ENCODE measurements around the gene ATL1.
"Not testable (repeated sequence)": the region's sequence is repeated elsewhere in the genome, so short reads cannot be mapped to it uniquely, and the experiment has no call there.

The ATL1 gene

DNA sequence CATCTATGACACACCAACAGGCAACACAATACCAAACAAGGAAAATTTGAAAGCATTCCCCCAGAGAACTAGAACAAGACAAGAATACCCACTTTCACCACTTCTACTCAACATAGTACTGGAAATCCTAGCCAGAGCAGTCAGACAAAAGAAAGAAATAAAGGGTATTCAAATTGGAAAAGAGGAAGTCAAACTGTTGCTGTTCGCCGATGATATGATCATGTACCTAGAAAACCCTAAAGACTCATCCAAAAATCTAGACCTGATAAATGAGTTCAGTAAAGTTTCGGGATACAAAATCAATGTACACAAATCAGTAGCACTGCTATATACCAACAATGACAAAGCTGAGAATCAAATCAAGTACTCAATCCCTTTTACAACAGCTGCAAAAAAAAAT, 8.1 kb upstream of the ATL1 start:
- H3K27me3 ChIP-seq: no peaks in the 10 kb centered on the region
- H3K4me1 ChIP-seq: no peaks in the 10 kb centered on the region
- no peaks in the 10 kb centered on the region for H3K9me3 ChIP-seq
- no peaks in the 10 kb centered on the region for H3K36me3 ChIP-seq
- no peak for DNase-seq
- no peak overlapping the region for H3K4me3 ChIP-seq (ENCODE audit: low read depth, low read length)
- TF ChIP-seq, protein P1, sequence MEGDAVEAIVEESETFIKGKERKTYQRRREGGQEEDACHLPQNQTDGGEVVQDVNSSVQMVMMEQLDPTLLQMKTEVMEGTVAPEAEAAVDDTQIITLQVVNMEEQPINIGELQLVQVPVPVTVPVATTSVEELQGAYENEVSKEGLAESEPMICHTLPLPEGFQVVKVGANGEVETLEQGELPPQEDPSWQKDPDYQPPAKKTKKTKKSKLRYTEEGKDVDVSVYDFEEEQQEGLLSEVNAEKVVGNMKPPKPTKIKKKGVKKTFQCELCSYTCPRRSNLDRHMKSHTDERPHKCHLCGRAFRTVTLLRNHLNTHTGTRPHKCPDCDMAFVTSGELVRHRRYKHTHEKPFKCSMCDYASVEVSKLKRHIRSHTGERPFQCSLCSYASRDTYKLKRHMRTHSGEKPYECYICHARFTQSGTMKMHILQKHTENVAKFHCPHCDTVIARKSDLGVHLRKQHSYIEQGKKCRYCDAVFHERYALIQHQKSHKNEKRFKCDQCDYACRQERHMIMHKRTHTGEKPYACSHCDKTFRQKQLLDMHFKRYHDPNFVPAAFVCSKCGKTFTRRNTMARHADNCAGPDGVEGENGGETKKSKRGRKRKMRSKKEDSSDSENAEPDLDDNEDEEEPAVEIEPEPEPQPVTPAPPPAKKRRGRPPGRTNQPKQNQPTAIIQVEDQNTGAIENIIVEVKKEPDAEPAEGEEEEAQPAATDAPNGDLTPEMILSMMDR (IDR thresholded peaks at IDR 0.05; ENCODE audit: low read depth, low read length): no peak

DNA sequence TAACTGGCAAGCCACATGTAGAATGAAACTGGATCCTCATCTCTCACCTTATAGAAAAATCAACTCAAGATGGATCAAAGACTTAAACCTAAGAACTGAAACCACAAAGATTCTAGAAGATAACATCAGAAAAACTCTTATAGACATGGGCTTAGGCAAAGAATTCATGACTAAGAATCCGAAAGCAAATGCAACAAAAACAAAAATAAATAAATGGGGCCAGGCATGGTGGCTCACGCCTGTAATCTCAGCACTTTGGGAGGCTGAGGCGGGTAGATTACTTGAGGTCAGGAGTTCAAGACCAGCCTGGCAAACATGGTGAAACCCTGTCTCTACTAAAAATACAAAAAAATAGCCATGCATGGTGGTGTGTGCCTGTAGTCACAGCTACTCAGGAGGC, 7.1 kb upstream of the ATL1 start:
- H3K4me1 ChIP-seq; DNase-seq; H3K27me3 ChIP-seq; H3K4me3 ChIP-seq (ENCODE audit: low read depth, low read length); H3K9me3 ChIP-seq; H3K36me3 ChIP-seq: not testable (repeated sequence)

DNA sequence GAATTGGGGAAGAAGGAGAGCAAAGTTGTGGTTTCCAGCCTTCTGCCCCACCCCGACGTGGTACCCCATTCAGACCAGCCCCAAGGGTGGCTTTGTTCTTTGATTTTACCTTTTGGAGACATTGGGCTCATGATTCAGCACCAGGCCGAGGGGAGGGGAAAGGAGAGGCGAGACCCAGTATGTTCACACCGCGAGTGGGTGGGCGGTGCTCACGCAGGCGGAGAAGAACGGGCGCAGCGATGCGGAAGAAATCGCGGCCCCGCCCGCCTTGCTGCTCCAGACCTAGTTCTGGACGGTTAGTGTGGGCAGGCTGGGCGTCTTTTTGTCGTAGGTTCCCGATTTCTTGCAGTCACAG, 963 bp downstream of the ATL1 start:
- Histone ChIP-seq H3K27me3 (no peaks in the 10 kb centered on the region), H3K9me3 (no peaks in the 10 kb centered on the region), H3K4me3 (ENCODE audit: low read depth, low read length) (peak overlapping the region; percentile 82), H3K4me1 (peaks cover 3% of the 10 kb centered on the region; the same call in 1 of the 2 replicates), H3K36me3 (no peaks in the 10 kb centered on the region)
- peak; percentile 73 for DNase-seq
- TF ChIP-seq, protein P1 (IDR thresholded peaks at IDR 0.05; ENCODE audit: low read depth, low read length): no peak

DNA sequence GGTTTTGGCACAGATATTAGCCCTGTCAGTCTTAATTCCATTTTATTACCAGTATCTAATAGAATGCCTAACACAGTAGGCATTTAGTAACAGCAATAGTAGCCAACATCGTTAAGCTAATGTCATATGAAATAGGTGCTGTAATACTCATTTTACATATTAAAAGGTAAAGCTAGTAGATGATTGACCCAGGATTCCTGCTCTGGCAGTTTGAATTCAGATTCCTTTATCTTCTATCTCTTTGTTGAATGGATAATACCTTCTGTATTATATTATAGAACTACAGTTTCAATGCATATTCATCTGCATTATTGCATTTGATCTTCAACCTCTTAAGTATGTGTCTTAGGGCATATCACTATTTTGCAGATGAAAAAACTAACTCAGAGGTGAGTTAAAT, 2.9 kb downstream of the ATL1 start:
- TF ChIP-seq, protein P1 (IDR thresholded peaks at IDR 0.05; ENCODE audit: low read depth, low read length): no peak
- Histone ChIP-seq H3K27me3 (no peaks in the 10 kb centered on the region), H3K4me3 (ENCODE audit: low read depth, low read length) (no peak overlapping the region), H3K36me3 (no peaks in the 10 kb centered on the region), H3K4me1 (peaks cover 3% of the 10 kb centered on the region; the same call in 1 of the 2 replicates), H3K9me3 (no peaks in the 10 kb centered on the region)
- no peak for DNase-seq

DNA sequence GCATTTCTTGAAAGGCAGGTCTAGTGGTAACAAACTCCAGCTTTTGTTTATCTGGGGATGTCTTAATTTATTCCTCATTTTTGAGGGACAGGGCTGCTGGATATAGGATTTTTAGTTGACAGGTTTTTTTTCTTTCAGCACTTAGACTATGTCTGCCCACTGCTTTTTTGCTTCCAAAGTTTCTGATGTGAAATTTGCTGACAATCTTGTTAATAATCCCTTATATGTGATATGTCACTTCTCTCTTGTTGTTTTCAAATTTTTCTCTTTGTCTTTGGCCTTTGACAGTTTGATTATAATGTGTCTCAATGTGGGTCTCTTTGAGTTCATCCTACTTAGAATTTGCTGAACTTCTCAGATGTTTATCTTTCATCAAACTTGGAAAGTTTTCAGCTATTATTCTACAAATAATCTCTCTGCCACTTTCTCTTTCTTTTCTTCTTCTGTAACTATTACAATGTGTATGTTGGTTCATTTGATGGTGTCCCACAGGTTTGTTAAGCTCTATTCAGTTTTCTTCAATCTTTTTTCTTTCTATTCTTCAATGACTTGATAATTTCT, 9.8 kb downstream of the ATL1 start:
- DNase-seq: no peak
- TF ChIP-seq, protein P1 (IDR thresholded peaks at IDR 0.05; ENCODE audit: low read depth, low read length): no peak
- no peaks in the 10 kb centered on the region; the same call in 1 of the 2 replicates for H3K4me1 ChIP-seq
- no peaks in the 10 kb centered on the region for H3K27me3 ChIP-seq
- no peaks in the 10 kb centered on the region for H3K36me3 ChIP-seq
- no peaks in the 10 kb centered on the region for H3K9me3 ChIP-seq
- no peak overlapping the region for H3K4me3 ChIP-seq (ENCODE audit: low read depth, low read length)

DNA sequence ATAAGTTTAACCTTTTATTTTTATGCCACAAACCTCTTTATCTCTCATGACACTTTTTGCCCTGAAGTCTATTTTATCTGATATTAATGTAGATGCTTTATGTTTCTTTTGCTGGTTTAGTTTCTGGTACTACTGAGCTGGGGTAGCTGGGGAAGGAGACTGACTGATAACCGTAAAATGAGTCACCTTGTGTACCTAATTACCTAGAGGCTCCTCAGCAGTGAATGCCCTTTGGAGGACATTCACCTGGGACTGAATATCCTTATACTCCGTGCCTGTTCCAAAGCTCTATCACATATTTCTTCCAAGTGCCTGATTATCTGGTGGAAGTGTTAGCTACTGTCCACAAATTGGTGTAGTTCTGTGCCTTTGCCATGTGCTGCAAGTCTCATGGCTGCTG, 13.9 kb downstream of the ATL1 start:
- H3K36me3 ChIP-seq: no peaks in the 10 kb centered on the region
- no peaks in the 10 kb centered on the region; the same call in 1 of the 2 replicates for H3K4me1 ChIP-seq
- no peak for DNase-seq
- H3K9me3 ChIP-seq: no peaks in the 10 kb centered on the region
- no peaks in the 10 kb centered on the region for H3K27me3 ChIP-seq
- TF ChIP-seq, protein P1 (IDR thresholded peaks at IDR 0.05; ENCODE audit: low read depth, low read length): no peak
- H3K4me3 ChIP-seq (ENCODE audit: low read depth, low read length): no peak overlapping the region

DNA sequence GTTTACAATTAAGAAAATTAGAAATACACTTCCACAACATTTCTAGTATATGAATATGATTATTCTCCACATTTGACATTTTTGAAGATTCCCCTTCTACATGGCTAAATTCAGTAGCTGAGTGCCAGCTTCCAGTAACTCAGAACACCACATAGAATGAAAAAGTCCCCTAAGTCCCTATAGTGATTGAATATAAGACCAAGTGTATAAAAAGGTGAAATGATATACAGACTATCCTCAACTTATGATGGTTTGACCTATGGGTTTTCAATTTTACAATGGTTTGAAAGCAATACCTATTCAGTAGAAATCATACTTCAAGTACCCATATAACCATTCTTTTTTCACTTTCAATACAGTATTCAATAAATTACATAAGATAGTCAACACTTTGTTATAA, 15.8 kb downstream of the ATL1 start:
- no peaks in the 10 kb centered on the region; the same call in 1 of the 2 replicates for H3K4me1 ChIP-seq
- H3K9me3 ChIP-seq: no peaks in the 10 kb centered on the region
- TF ChIP-seq, protein P1 (IDR thresholded peaks at IDR 0.05; ENCODE audit: low read depth, low read length): no peak
- no peaks in the 10 kb centered on the region for H3K36me3 ChIP-seq
- DNase-seq: no peak
- no peak overlapping the region for H3K4me3 ChIP-seq (ENCODE audit: low read depth, low read length)
- H3K27me3 ChIP-seq: no peaks in the 10 kb centered on the region
